K562 (cell line): ENCODE results near the gene HSD11B1L. TPM values are rescaled to one million over a fixed set of nuclear protein-coding genes. Genes with fewer than 3 reads are reported as not detected.

Source experiments
- ATAC-seq: fragments of 200-7000 bp; cut with Tn5 transposase; 3 replicates; pipeline ENCODE4 v1.9.1; 2020; ENCODE audit warnings: moderate library complexity
- BruUV-seq: library from RNA; stranded (reverse); fragments of 400-500 nt; replicated peaks from 2 replicates; lab custom pipeline; 2021; lab: Mats Ljungman, UMichigan
- CTCF ChIA-PET: fragments of 300-600 bp; formaldehyde crosslinking; extraction: SDS; loops from one replicate; lab custom pipeline; 2021; ENCODE audit warnings: low intra/inter-chr PET ratio; lab: Yijun Ruan, JAX
- POLR2A ChIA-PET: fragments of 300-600, 350-650 bp; sonication (Branson Sonifier 250); formaldehyde crosslinking; extraction: SDS; loops from one replicate; lab custom pipeline; 2021; ENCODE audit warnings: antibody characterized with exemption, inconsistent platforms; lab: Yijun Ruan, JAX
- DNase-seq, 4 experiments: peaks; one replicate each; pipeline versions ENCODE4 v3.0.0 to v3.0.0-alpha.2; 2011 to 2018; ENCODE audit warnings: low spot score in 3 of 4, mixed read lengths in 3 of 4; ENCODE audit errors: extremely low read depth in 1 of 4
- FAIRE-seq: peaks from 2 replicates; lab custom pipeline; 2011; peaks lifted over from hg19 to GRCh38; lab: Jason Lieb, UNC
- H2AFZ ChIP-seq: 2 replicates; pipeline ENCODE4 v1.6.0; 2011; ENCODE audit warnings: low read depth, low read length, control low read depth, inconsistent platforms
- H3K27ac ChIP-seq: fragments of 200-600 bp; 3 replicates; pipeline ENCODE4 v1.8.0; 2011; ENCODE audit warnings: low read depth, mild to moderate bottlenecking, control low read depth, inconsistent platforms, low read length, moderate library complexity, mixed read lengths; ENCODE audit errors: extremely low read depth
- H3K27me3 ChIP-seq, 2 experiments: fragments of 300-600 bp in 1 of 2; 2 replicates in 1 of 2; 3 replicates in 1 of 2; pipeline versions ENCODE4 v1.6.0 to v1.8.0; 2011; ENCODE audit warnings: inconsistent platforms in 2 of 2, low read length in 2 of 2, mild to moderate bottlenecking in 1 of 2, mixed read lengths in 1 of 2, moderate library complexity in 1 of 2; ENCODE audit not compliant: control insufficient read depth in 2 of 2, insufficient read depth in 2 of 2
- H3K36me3 ChIP-seq: fragments of 300-600 bp; 3 replicates; pipeline ENCODE4 v1.8.0; 2011; ENCODE audit warnings: mild to moderate bottlenecking, low read length, inconsistent platforms; ENCODE audit not compliant: control insufficient read depth, insufficient read depth
- H3K4me1 ChIP-seq, 2 experiments: fragments of 200-600 bp in 1 of 2; replicated peaks in 1 of 2; 2 replicates in 1 of 2; 3 replicates in 1 of 2; pipeline versions ENCODE4 v1.5.1 to v1.8.0; 2011; ENCODE audit warnings: inconsistent platforms in 2 of 2, low read length in 2 of 2, mild to moderate bottlenecking in 1 of 2, mixed read lengths in 1 of 2, moderate library complexity in 1 of 2; ENCODE audit not compliant: control insufficient read depth in 2 of 2, insufficient read depth in 2 of 2
- H3K4me2 ChIP-seq: 2 replicates; pipeline ENCODE4 v1.6.1; 2011; ENCODE audit warnings: low read length, control low read depth, inconsistent platforms, mixed read lengths; ENCODE audit not compliant: insufficient read depth
- H3K4me3 ChIP-seq: fragments of 200-600 bp; sonication (generic), shearing (Covaris generic); 2 replicates; pipeline ENCODE4 v1.5.1; 2016; ENCODE audit warnings: control low read depth, inconsistent platforms
- H3K79me2 ChIP-seq: fragments of 200-600 bp; 3 replicates; pipeline ENCODE4 v1.8.0; 2011; ENCODE audit warnings: low read length, inconsistent platforms; ENCODE audit not compliant: control insufficient read depth, insufficient read depth
- H3K9ac ChIP-seq, 2 experiments: 2 replicates each; pipeline versions ENCODE4 v1.6.0 to v1.6.1; 2011; ENCODE audit warnings: low read depth in 2 of 2, low read length in 2 of 2, control low read depth in 1 of 2, inconsistent platforms in 1 of 2, mild to moderate bottlenecking in 1 of 2, mixed read lengths in 1 of 2; ENCODE audit not compliant: insufficient read depth in 1 of 2
- H3K9me1 ChIP-seq: one replicate; pipeline ENCODE4 v1.6.0; 2011; ENCODE audit warnings: inconsistent platforms, mild to moderate bottlenecking, low read length, moderate library complexity; ENCODE audit not compliant: control insufficient read depth, insufficient read depth
- H3K9me3 ChIP-seq: replicated peaks from 2 replicates; pipeline ENCODE4 v1.5.1; 2011; ENCODE audit warnings: low read depth, low read length, inconsistent platforms; ENCODE audit not compliant: control insufficient read depth, insufficient read depth
- H4K20me1 ChIP-seq: replicated peaks from 2 replicates; pipeline ENCODE4 v1.6.1; 2011; ENCODE audit warnings: low read length, inconsistent platforms, mixed read lengths; ENCODE audit not compliant: control insufficient read depth, insufficient read depth
- CTBP1 ChIP-seq: fragments of 450-650 bp; IDR thresholded peaks from 2 replicates; pipeline ENCODE4 v1.6.1; 2016; ENCODE audit warnings: borderline replicate concordance
- FIP1L1 ChIP-seq: fragments of 200-400 bp; formaldehyde crosslinking; IDR thresholded peaks from 2 replicates; pipeline ENCODE4 v1.6.1; 2018; ENCODE audit warnings: mild to moderate bottlenecking, low read depth, low read length; ENCODE audit not compliant: poor library complexity, severe bottlenecking
- HDAC2 ChIP-seq: fragments of 450-650 bp; IDR thresholded peaks from 2 replicates; pipeline ENCODE4 v1.6.1; 2016; ENCODE audit warnings: mild to moderate bottlenecking
- HSF4 ChIP-seq: fragments of 250-450 bp; sonication (Bioruptor Pico); IDR thresholded peaks from 2 replicates; pipeline ENCODE4 v2.1.2; 2022; ENCODE audit warnings: mild to moderate bottlenecking, moderate library complexity, borderline replicate concordance
- JUNB ChIP-seq: fragments of 450-650 bp; formaldehyde crosslinking; conservative IDR thresholded peaks from 2 replicates; pipeline ENCODE4 v1.4.0; 2020; ENCODE audit warnings: mild to moderate bottlenecking
- POLR2G ChIP-seq: fragments of 200-400 bp; formaldehyde crosslinking; IDR thresholded peaks from 2 replicates; pipeline ENCODE4 v1.6.1; 2017; ENCODE audit warnings: low read depth, mild to moderate bottlenecking, antibody characterized with exemption, low read length, moderate library complexity
- PRDM10 ChIP-seq: fragments of 450-650 bp; IDR thresholded peaks from 2 replicates; pipeline ENCODE4 v1.6.1; 2018; ENCODE audit not compliant: partially characterized antibody
- RBM39 ChIP-seq: fragments of 200-400 bp; formaldehyde crosslinking; optimal IDR thresholded peaks from 2 replicates; pipeline ENCODE3; 2018; ENCODE audit warnings: low read depth, low read length
- ZFP36 ChIP-seq: fragments of 150-350 bp; IDR thresholded peaks from 2 replicates; pipeline ENCODE4 v1.6.1; 2018; ENCODE audit warnings: low read length, low read depth; ENCODE audit not compliant: partially characterized antibody
- ZKSCAN8 ChIP-seq: fragments of 200-800 bp; sonication (Bioruptor generic); IDR thresholded peaks from 2 replicates; pipeline ENCODE4 v1.6.1; 2016; ENCODE audit warnings: missing genetic modification characterization, missing compliant biosample characterization
- ZNF436 ChIP-seq: fragments of 250-450, 450-650 bp; sonication (Bioruptor Pico); formaldehyde crosslinking; IDR thresholded peaks from 2 replicates; pipeline ENCODE4 v1.7.0; 2020; ENCODE audit warnings: mild to moderate bottlenecking
- ZNF561 ChIP-seq: fragments of 450-650 bp; formaldehyde crosslinking; conservative IDR thresholded peaks from 2 replicates; pipeline ENCODE4 v1.4.0; 2020; ENCODE audit warnings: mild to moderate bottlenecking, moderate library complexity
- WGBS: fragments of 100-300 bp; shearing (Covaris generic); methylation state at CpG from one replicate; pipeline ENCODE4 v1.1.6; 2016; ENCODE audit warnings: low coverage, mixed read lengths; ENCODE audit not compliant: insufficient coverage; ENCODE audit errors: missing lambda C conversion rate; 5-methylcytosine and 5-hydroxymethylcytosine counted together
- in situ Hi-C: fragments of 300-500 bp; cut with MboI; formaldehyde crosslinking; loops from 4 replicates; pipeline ENCODE4 v1.15.0; 2018; ENCODE audit warnings: inconsistent platforms, mixed read lengths
- intact Hi-C: fragments of 100-400 bp; cut with micrococcal nuclease; formaldehyde crosslinking; loops from 2 replicates; pipeline ENCODE4 v1.14.2; 2022
- polyA plus RNA-seq, 8 experiments: library from polyadenylated mRNA; depleted of rRNA in 4 of 8; stranded (reverse) in 5 of 8; unstranded in 3 of 8; fragments of >200 nt; fragmentation: Nextera tagmentation in 2 of 8; fragmentation: Illumina TruSeq in 1 of 8; extraction: Ambion mirVana in 2 of 8; extraction: Trizol in 1 of 8; gene quantifications; 2 replicates each; pipeline versions ENCODE4 v1.2.1 to v1.2.3, GENCODE V29; 2011 to 2014; ENCODE audit warnings: inconsistent platforms in 1 of 8, missing spikeins in 1 of 8
- total RNA-seq, 7 experiments: library from RNA; depleted of rRNA in 6 of 7; stranded (reverse); fragments of >200 nt in 6 of 7; fragmentation: Illumina TruSeq in 2 of 7; extraction: Trizol in 2 of 7; gene quantifications; 2 replicates each; pipeline versions ENCODE4 v1.2.1 to v1.2.3, GENCODE V29; 2011 to 2021; ENCODE audit warnings: low replicate concordance in 1 of 7
- TF ChIP-seq, protein P1 (sequence below): fragments of 450-650 bp; formaldehyde crosslinking; IDR thresholded peaks from 2 replicates; pipeline ENCODE4 v1.4.0; 2020; ENCODE audit warnings: mild to moderate bottlenecking, moderate library complexity

The HSD11B1L gene
- total and polyA plus RNA-seq, 9 of the 15 experiments (the other 6 are each of a cell fraction or from before 2014, with no cell fraction given): 0.31 to 7.7 (median 2.3) TPM

DNA sequence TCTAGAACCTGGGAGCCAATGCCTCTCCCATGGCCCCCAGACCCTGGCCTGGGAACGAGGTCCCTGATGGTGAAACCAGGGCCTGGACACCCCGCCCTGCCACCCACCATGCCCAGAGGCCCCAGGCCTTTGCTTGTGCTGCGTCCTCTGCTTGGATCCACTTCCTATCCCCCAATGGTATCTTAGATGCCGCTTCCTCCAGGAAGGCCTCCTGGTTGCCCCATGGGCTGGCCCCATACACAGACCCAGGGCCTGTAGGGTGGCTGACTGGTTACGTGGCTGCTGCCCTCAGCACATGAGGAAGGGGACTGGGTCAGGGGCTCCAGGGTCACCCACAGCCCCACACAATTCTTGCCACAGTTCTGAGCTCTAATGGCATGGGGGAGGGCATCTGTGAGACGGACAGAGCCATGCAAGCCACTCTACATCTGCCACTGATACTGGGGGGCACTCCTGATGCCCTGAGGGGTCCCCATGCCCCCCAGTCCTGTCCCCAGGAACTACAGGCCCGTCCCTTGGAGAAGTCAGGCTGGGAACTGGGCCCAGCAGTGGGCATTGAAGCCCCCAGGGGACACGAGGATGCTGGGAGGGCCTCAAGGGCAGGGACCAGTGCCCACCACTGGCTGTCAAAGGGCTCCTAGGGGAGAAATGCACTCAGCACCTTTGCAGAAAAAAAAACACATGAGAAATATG, 14.3 kb downstream of the HSD11B1L start:
- CTCF ChIA-PET: no interaction called here

More for the DNA sequence above, 14.3 kb downstream of the HSD11B1L start:
- in situ Hi-C loops (no loop called here), intact Hi-C loops (no loop called here)
- DNase-seq: no peak
- no peak for ATAC-seq
- peaks cover 17% of the 10 kb centered on the region for H3K9me1 ChIP-seq
- no peak overlapping the region for H2AFZ ChIP-seq
- no peaks in the 10 kb centered on the region for H3K27me3 ChIP-seq
- no peak overlapping the region for H3K4me3 ChIP-seq
- 99% methylated on average over 7 of the region's 8 CpGs for WGBS
- H3K4me2 ChIP-seq: no peak overlapping the region
- POLR2A ChIA-PET: interaction anchor here (0.6 to 2.4 kb wide), 5 partner anchors 9 to 1472 kb away, joined by 3 to 9 read pairs (median 6); partner anchors contain the start of genes CATSPERD and LONP1
- peaks cover 69% of the 10 kb centered on the region for H3K79me2 ChIP-seq
- no peaks in the 10 kb centered on the region for H3K9me3 ChIP-seq
- no peak for FAIRE-seq
- no TSS peak for BruUV-seq
- H3K4me1 ChIP-seq: peaks cover 14 to 80% of the 10 kb centered on the region in 2 experiments
- H3K36me3 ChIP-seq: peaks cover 97% of the 10 kb centered on the region
- peaks cover 66% of the 10 kb centered on the region for H4K20me1 ChIP-seq
- H3K27ac ChIP-seq: no peak overlapping the region
- H3K9ac ChIP-seq: no peak overlapping the region
- TF ChIP-seq ZNF561: no peak
- no peak for TF ChIP-seq PRDM10
- TF ChIP-seq ZFP36: peak; percentile 98
- no peak for TF ChIP-seq HSF4
- peak; percentile 43 for TF ChIP-seq POLR2G
- peak; percentile 44 for TF ChIP-seq RBM39
- TF ChIP-seq, protein P1, sequence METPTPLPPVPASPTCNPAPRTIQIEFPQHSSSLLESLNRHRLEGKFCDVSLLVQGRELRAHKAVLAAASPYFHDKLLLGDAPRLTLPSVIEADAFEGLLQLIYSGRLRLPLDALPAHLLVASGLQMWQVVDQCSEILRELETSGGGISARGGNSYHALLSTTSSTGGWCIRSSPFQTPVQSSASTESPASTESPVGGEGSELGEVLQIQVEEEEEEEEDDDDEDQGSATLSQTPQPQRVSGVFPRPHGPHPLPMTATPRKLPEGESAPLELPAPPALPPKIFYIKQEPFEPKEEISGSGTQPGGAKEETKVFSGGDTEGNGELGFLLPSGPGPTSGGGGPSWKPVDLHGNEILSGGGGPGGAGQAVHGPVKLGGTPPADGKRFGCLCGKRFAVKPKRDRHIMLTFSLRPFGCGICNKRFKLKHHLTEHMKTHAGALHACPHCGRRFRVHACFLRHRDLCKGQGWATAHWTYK: no peak
- TF ChIP-seq ZNF436 (CRISPR knock-in tag): peak; percentile 71; the same call in 1 of the 2 replicates
- TF ChIP-seq FIP1L1: peak; percentile 15
- TF ChIP-seq HDAC2: no peak
- TF ChIP-seq ZKSCAN8: no peak
- no peak for TF ChIP-seq JUNB (CRISPR knock-in tag)
- TF ChIP-seq CTBP1: no peak
